Kidney (tissue), 14 donors: Measurements from ENCODE around the gene ZBBX. TPM values are rescaled to one million over a fixed set of nuclear protein-coding genes. Genes with fewer than 3 reads are reported as not detected.
A peak's percentile ranks its signal among the peaks of the same experiment; 100 is the strongest.

Source experiments
- DNase-seq, 5 donors: peaks; one replicate each; pipeline ENCODE4 v3.0.0-alpha.2; 2013 to 2020
- FAIRE-seq: peaks from 2 replicates; lab custom pipeline; 2012; peaks lifted over from hg19 to GRCh38; lab: Jason Lieb, UNC
- H3K27ac ChIP-seq, 2 donors: one replicate each; pipeline ENCODE4 v1.7.0; 2013; ENCODE audit warnings: low read depth in 2 of 2, low read length in 2 of 2, inconsistent platforms in 1 of 2
- H3K27me3 ChIP-seq: one replicate; pipeline ENCODE4 v1.7.1; 2013; ENCODE audit warnings: low read length, inconsistent platforms; ENCODE audit not compliant: control insufficient read depth, insufficient read depth
- H3K36me3 ChIP-seq, 3 donors: one replicate each; pipeline versions ENCODE4 v1.7.0 to v1.7.1; 2013; ENCODE audit warnings: low read length in 3 of 3, control low read depth in 1 of 3, inconsistent platforms in 1 of 3; ENCODE audit not compliant: insufficient read depth in 3 of 3, control insufficient read depth in 2 of 3
- H3K4me1 ChIP-seq, 3 donors: one replicate each; pipeline versions ENCODE4 v1.7.0 to v1.7.1; 2013; ENCODE audit warnings: low read length in 3 of 3, inconsistent platforms in 1 of 3, low read depth in 1 of 3; ENCODE audit not compliant: control insufficient read depth in 2 of 3, insufficient read depth in 2 of 3
- H3K4me3 ChIP-seq, 3 donors: one replicate each; pipeline versions ENCODE4 v1.7.0 to v1.8.1; 2013; ENCODE audit warnings: low read length in 3 of 3, control low read depth in 1 of 3, inconsistent platforms in 1 of 3
- H3K9ac ChIP-seq, 3 donors: one replicate each; pipeline versions ENCODE4 v1.7.0 to v1.7.1; 2013; ENCODE audit warnings: low read length in 3 of 3, control low read depth in 1 of 3, inconsistent platforms in 1 of 3
- H3K9me3 ChIP-seq, 3 donors: one replicate each; pipeline versions ENCODE4 v1.7.0 to v1.7.1; 2013; ENCODE audit warnings: low read length in 3 of 3, control low read depth in 1 of 3, inconsistent platforms in 1 of 3; ENCODE audit not compliant: control insufficient read depth in 2 of 3, insufficient read depth in 1 of 3
- intact Hi-C: fragments of 100-400 bp; cut with DNase I; formaldehyde crosslinking; loops from one replicate; pipeline ENCODE4 v1.11.1; 2022
- polyA plus RNA-seq: library from polyadenylated mRNA; stranded (reverse); fragments of 350-450 nt; fragmentation: Illumina TruSeq; extraction: RNeasy Lipid Tissue Mini Kit (QIAGEN cat#74804); gene quantifications from one replicate; pipeline ENCODE4 v1.2.3, GENCODE V29; 2014; ENCODE audit warnings: low read depth, low replicate concordance; ENCODE audit not compliant: insufficient read depth
- total RNA-seq: library from RNA; stranded (reverse); fragmentation: NEBNext Ultra II Directional; extraction: Animal tissue kit (Norgen Biotek cat#: 25700); gene quantifications from one replicate; pipeline ENCODE4 v1.2.1, GENCODE V29; 2021
- TF ChIP-seq, protein P1 (sequence below): IDR thresholded peaks from 3 replicates; pipeline ENCODE4 v1.5.1; 2012; ENCODE audit warnings: mild to moderate bottlenecking, moderate library complexity, borderline replicate concordance; ENCODE audit not compliant: insufficient read depth; ENCODE audit errors: extremely low read depth
- donor health status: control.
- donor health status: control.
- donor health status: control.
- donor health status: control.
- donor health status: control.
- donor health status: DM: yes; HTN: yes; CAD: no.
- donor health status: Normal renal cell carcinoma (clear cell type).

Gene ZBBX
- total and polyA plus RNA-seq, 2 donors from 2014 or later: 0.73 to 1.2 TPM

DNA sequence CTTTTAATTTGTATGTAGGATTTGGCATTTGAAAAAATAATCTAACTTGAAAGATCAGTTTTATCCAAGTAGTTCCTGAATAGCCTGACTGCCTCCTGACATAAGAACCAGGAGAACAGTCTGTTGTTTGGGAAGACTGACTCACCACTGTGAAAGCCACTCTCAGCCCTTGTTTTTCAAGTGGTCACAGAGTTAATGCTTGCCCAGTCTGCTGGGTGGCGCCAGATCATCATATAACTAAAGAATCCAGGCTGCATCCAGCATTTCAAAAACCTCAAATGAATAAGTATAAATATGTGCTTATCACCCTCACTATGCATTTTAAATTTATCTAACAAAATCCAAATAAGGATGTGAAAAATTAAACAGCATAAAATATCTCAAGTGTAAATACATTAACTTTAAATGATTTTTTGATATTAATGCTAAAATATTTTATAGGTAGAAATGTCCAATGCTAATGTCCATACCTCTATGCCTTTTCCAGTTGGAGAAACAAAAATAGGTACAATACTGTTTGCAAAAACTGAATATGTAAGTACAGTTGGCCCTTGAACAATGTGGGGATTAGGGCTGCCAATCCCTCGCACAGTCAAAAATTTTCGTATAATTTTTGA lies 26.9 kb upstream of the ZBBX start:
- Histone ChIP-seq H3K4me1 (no peaks in the 10 kb centered on the region), H3K27me3 (no peaks in the 10 kb centered on the region), H3K36me3 (no peaks in the 10 kb centered on the region), H3K4me3 (no peak overlapping the region), H3K9ac (no peak overlapping the region), H3K9me3 (no peaks in the 10 kb centered on the region), H3K27ac (no peak overlapping the region)
- intact Hi-C loops: no loop called here
- FAIRE-seq (no peak), DNase-seq (peak in 4 of 5 donors; percentile 38 to 76 (median 52))
- TF ChIP-seq, protein P1, sequence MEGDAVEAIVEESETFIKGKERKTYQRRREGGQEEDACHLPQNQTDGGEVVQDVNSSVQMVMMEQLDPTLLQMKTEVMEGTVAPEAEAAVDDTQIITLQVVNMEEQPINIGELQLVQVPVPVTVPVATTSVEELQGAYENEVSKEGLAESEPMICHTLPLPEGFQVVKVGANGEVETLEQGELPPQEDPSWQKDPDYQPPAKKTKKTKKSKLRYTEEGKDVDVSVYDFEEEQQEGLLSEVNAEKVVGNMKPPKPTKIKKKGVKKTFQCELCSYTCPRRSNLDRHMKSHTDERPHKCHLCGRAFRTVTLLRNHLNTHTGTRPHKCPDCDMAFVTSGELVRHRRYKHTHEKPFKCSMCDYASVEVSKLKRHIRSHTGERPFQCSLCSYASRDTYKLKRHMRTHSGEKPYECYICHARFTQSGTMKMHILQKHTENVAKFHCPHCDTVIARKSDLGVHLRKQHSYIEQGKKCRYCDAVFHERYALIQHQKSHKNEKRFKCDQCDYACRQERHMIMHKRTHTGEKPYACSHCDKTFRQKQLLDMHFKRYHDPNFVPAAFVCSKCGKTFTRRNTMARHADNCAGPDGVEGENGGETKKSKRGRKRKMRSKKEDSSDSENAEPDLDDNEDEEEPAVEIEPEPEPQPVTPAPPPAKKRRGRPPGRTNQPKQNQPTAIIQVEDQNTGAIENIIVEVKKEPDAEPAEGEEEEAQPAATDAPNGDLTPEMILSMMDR: peak; percentile 34

GRCh38 chr3:167397826-167398225 lies 17.7 kb upstream of the ZBBX start:
- Histone ChIP-seq H3K9ac (no peak overlapping the region), H3K9me3 (no peaks in the 10 kb centered on the region), H3K27ac (no peak overlapping the region), H3K4me1 (no peaks in the 10 kb centered on the region), H3K36me3 (no peaks in the 10 kb centered on the region), H3K4me3 (no peak overlapping the region), H3K27me3 (no peaks in the 10 kb centered on the region)
- no peak for FAIRE-seq
- intact Hi-C loops: no loop called here
- TF ChIP-seq, protein P1: no peak
- DNase-seq: no peak

GRCh38 chr3:167396075-167396474 lies 16.0 kb upstream of the ZBBX start:
- TF ChIP-seq, protein P1: no peak

GRCh38 chr3:167394003-167394402 lies 13.9 kb upstream of the ZBBX start:
- no peak overlapping the region for H3K27ac ChIP-seq
- H3K4me1 ChIP-seq: no peaks in the 10 kb centered on the region
- H3K36me3 ChIP-seq: no peaks in the 10 kb centered on the region
- H3K27me3 ChIP-seq: no peaks in the 10 kb centered on the region
- no peak for FAIRE-seq
- no peak overlapping the region for H3K4me3 ChIP-seq
- intact Hi-C loops: no loop called here
- no peak overlapping the region for H3K9ac ChIP-seq
- DNase-seq: no peak
- H3K9me3 ChIP-seq: no peaks in the 10 kb centered on the region
- TF ChIP-seq, protein P1: no peak

More at GRCh38 chr3:167396075-167396474, 16.0 kb upstream of the ZBBX start:
- intact Hi-C loops: no loop called here
- FAIRE-seq: no peak
- no peak for DNase-seq
- H3K4me3 ChIP-seq: no peak overlapping the region
- H3K9ac ChIP-seq: no peak overlapping the region
- no peak overlapping the region for H3K27ac ChIP-seq
- no peaks in the 10 kb centered on the region for H3K27me3 ChIP-seq
- no peaks in the 10 kb centered on the region for H3K9me3 ChIP-seq
- H3K4me1 ChIP-seq: no peaks in the 10 kb centered on the region
- H3K36me3 ChIP-seq: no peaks in the 10 kb centered on the region
